Measurements from ENCODE around the gene LTC4S.

Gene LTC4S

DNA sequence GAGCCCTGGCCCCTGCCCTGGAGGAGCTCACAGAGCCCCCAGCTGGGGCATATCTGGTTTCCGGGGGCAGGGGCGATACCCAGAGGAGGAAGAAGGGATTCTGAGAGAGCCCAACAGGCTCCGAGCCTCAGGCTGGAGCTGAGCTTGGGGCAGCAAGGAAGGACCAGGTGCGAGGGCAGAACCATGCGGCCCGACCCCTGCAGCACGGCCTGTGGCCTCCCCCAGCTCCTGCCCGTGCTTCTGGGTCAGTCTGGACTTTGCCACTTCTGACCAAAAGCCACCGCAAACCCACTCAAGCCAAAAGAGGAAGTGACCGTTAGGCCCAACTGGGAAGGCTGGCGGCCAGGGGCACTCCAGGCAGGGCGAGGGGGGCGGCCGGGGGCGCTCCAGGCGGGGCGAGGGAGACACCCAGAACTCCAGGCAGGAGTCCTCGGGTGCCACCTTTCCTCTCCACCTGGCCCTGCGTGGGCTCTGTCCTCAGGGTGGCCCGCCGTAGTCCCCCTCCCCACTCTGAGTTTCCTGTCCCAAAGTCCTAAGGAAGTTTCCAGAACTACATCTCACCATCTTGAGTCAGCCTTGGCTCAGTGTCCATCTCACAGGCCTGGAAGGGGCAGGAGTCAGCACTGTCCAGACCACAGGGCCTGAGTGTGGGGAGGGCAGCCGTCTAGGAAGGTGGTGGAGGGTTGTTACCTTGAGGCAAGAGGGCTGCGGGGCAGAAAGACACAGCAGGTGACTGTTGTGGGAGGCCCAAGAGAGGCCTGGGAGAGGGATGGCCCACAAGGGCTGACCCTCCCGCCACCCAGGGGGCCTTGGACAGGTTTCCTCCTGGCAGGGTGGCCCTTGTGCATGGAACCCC lies 946 bp upstream of the LTC4S start:
- H3K27me3 ChIP-seq: no peaks in the 10 kb centered on the region
- H3K4me1 ChIP-seq: peaks cover 74% of the 10 kb centered on the region
- H4K20me1 ChIP-seq: peaks cover 35% of the 10 kb centered on the region
- TF ChIP-seq Cebpa-rat (IDR thresholded peaks at IDR 0.05): no peak
- peak overlapping the region; percentile 99 for H3K4me2 ChIP-seq
- 0 out of 2 replicates have a peak, but pooled peaks cover 7% of the 10 kb centered on the region for H3K9me3 ChIP-seq
- H3K9ac ChIP-seq: peak overlapping the region; percentile 79; the same call in 1 of the 2 replicates
- no peak overlapping the region for H3K4me3 ChIP-seq
- peak overlapping the region; percentile 74 for H3K27ac ChIP-seq
- peaks cover 13% of the 10 kb centered on the region for H3K36me3 ChIP-seq

DNA sequence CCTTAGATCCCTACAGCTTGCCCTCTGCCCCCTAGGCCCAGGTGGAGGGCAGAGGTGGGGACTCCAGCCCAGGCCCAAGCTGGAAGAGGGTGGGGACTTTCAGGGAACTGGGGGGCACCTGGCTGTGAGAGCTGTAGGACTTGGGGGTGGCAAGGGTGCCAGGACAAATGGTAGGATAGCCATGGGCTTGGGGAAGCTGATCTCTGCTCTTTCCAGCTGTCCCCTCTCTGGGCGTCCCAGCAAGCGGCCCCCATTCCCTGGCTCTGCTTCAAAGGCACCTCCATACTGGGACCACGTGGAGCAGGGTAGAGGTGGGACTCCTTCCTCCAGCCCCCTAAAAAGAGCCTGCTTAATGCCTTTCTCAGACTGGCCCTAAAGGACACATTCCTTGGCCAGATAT lies 385 bp downstream of the LTC4S start:
- Histone ChIP-seq H3K36me3 (peaks cover 22% of the 10 kb centered on the region), H3K27me3 (no peaks in the 10 kb centered on the region), H3K9ac (peak overlapping the region; percentile 79), H3K4me2 (peak overlapping the region; percentile 99), H3K4me3 (peak overlapping the region; percentile 69), H3K4me1 (peaks cover 63% of the 10 kb centered on the region), H3K27ac (peak overlapping the region; percentile 74), H3K9me3 (0 out of 2 replicates have a peak, but pooled peaks cover 4% of the 10 kb centered on the region), H4K20me1 (peaks cover 35% of the 10 kb centered on the region)
- TF ChIP-seq Cebpa-rat (IDR thresholded peaks at IDR 0.05): no peak

DNA sequence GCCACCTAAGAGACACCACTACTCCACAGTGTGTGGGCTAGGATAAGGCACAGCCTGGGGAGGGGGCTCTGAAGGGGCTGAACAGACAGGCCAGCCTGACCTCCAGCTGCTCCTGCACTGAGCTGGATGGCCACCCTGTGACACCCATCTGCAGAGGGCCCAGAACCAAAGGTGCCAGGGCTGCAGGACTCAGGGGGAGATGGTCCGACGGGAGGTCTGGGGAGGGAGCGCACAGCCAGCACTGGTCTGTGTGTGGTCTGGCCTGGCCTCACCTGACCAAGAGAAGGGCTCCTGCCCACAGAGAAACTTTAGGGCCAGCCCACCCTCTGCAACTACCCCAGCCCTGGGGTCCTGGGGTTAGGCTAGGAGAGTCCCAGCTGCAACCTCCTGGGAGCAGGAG lies 789 bp downstream of the LTC4S start:
- no peak for TF ChIP-seq Cebpa-rat (IDR thresholded peaks at IDR 0.05)
- H3K9ac ChIP-seq: peak overlapping the region; percentile 79
- H4K20me1 ChIP-seq: peaks cover 35% of the 10 kb centered on the region
- peaks cover 26% of the 10 kb centered on the region for H3K36me3 ChIP-seq
- peak overlapping the region; percentile 99 for H3K4me2 ChIP-seq
- no peaks in the 10 kb centered on the region for H3K27me3 ChIP-seq
- no peaks in the 10 kb centered on the region for H3K9me3 ChIP-seq
- peaks cover 63% of the 10 kb centered on the region for H3K4me1 ChIP-seq
- peak overlapping the region; percentile 69 for H3K4me3 ChIP-seq
- H3K27ac ChIP-seq: peak overlapping the region; percentile 74

DNA sequence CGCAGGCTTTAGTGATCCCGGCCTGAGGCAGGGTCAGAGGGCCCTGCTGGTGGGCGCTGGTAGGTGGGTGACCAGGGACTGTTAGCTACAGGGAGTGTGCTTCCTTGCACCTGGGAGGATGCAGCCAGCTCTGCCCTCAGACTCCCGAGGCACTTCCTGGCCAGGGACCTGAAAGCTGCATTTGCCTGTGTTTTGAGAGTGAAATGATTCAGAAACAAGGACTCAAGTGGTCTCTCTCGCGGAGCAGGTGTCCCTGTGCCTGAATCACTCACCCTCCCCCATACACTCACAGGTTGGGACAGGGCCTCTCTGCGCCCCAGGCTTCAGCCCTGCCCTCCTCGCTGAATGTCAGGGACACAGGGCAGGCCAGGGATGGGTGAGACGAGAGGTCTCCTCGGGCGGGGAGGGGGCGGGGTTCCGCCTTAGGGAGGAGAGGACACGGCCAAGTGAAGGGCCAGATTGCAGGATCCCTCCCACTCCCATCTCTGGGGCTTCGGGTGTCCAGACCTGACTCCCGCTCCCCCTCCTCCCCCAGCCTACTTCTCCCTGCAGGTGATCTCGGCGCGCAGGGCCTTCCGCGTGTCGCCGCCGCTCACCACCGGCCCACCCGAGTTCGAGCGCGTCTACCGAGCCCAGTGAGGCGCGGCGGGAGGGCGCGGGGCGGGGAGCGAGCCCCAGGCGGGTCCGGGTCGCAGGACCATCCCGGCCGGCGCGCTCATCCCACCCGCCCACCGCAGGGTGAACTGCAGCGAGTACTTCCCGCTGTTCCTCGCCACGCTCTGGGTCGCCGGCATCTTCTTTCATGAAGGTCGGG lies 1.5 kb downstream of the LTC4S start:
- H4K20me1 ChIP-seq: peaks cover 35% of the 10 kb centered on the region
- peak overlapping the region; percentile 81 for H3K27ac ChIP-seq
- no peaks in the 10 kb centered on the region for H3K9me3 ChIP-seq
- H3K9ac ChIP-seq: peak overlapping the region; percentile 79
- H3K27me3 ChIP-seq: no peaks in the 10 kb centered on the region
- H3K4me1 ChIP-seq: peaks cover 63% of the 10 kb centered on the region
- no peak for TF ChIP-seq Cebpa-rat (IDR thresholded peaks at IDR 0.05)
- peak overlapping the region; percentile 99 for H3K4me2 ChIP-seq
- peak overlapping the region; percentile 69 for H3K4me3 ChIP-seq
- H3K36me3 ChIP-seq: peaks cover 33% of the 10 kb centered on the region

DNA sequence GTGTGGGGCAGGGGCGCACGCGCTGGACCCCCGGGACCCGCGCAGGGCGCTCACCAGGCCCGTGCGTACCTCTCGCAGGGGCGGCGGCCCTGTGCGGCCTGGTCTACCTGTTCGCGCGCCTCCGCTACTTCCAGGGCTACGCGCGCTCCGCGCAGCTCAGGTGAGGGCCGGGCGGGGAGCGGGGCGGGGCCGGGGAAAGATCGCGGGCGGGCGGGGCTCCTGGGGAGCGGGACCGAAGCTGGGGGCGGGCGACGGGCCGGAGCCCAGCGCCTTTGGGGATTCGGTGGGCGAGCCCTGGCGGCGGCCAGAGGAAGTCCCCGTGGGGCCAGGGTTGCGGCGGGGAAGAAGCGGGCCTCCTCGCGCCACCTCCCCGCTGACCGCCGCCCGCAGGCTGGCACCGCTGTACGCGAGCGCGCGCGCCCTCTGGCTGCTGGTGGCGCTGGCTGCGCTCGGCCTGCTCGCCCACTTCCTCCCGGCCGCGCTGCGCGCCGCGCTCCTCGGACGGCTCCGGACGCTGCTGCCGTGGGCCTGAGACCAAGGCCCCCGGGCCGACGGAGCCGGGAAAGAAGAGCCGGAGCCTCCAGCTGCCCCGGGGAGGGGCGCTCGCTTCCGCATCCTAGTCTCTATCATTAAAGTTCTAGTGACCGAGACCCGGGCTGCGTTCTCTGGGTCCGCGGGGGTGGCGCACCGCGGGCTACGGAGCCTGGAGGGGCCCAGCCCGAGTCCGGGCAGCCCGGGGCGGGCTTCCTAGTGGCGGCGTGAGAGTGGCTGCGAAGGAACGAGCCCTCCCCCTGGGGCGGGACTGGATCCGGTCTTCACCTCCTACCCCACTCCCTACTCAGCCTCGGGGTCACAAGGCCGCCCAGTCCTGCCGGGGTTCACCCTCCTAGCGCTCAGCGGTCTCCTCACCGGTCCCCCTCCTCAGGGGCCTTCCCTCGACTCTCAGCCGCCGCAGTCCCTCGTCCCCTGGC lies 2.4 kb downstream of the LTC4S start:
- Histone ChIP-seq H3K27ac (peak overlapping the region; percentile 81), H4K20me1 (peaks cover 39% of the 10 kb centered on the region), H3K4me2 (peak overlapping the region; percentile 99), H3K9ac (peak overlapping the region; percentile 79), H3K27me3 (no peaks in the 10 kb centered on the region), H3K36me3 (peaks cover 42% of the 10 kb centered on the region), H3K4me3 (peak overlapping the region; percentile 69), H3K4me1 (peaks cover 61% of the 10 kb centered on the region), H3K9me3 (no peaks in the 10 kb centered on the region)
- TF ChIP-seq Cebpa-rat (IDR thresholded peaks at IDR 0.05): no peak

DNA sequence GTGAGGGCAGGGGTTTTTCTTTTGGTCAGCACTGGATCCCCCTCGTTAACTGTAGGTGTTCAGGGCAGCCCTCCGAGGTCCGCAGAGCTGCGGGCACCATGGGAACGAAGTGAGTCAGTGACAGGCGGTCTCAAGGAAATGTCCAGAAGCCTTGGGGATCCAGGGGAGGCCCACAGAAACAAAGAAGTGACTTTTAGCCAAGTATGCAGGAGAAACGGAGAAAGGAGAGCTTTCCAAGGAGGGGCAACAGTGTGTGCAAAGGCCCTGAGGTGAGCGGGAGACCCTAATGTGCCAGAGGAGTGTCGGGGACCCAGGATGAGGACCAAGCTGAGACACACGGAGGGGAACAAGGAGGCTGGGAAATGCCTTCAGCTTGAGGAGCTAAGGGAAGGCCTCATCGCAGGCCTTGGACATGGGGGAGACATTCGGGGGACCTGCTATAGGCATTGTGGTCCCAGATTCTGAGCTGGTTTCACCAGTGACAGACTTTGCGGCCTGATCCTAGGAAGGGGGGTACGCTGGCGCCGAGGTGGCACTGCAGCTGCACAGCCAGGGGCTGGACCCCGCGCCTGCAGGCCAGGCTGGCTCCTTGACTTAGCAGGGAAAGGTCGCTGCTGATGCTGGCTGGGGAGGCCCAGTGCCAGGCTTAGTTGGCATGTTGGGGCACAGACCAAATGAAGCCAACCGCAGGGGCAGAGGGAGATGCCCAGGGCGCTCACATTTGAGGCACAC lies 3.3 kb downstream of the LTC4S start:
- peaks cover 45% of the 10 kb centered on the region for H3K36me3 ChIP-seq
- TF ChIP-seq Cebpa-rat (IDR thresholded peaks at IDR 0.05): no peak
- H3K27me3 ChIP-seq: no peaks in the 10 kb centered on the region
- H3K4me2 ChIP-seq: peak overlapping the region; percentile 99
- no peaks in the 10 kb centered on the region for H3K9me3 ChIP-seq
- peak overlapping the region; percentile 81 for H3K27ac ChIP-seq
- peak overlapping the region; percentile 79 for H3K9ac ChIP-seq
- H4K20me1 ChIP-seq: peaks cover 38% of the 10 kb centered on the region
- peak overlapping the region; percentile 69 for H3K4me3 ChIP-seq
- peaks cover 60% of the 10 kb centered on the region for H3K4me1 ChIP-seq

DNA sequence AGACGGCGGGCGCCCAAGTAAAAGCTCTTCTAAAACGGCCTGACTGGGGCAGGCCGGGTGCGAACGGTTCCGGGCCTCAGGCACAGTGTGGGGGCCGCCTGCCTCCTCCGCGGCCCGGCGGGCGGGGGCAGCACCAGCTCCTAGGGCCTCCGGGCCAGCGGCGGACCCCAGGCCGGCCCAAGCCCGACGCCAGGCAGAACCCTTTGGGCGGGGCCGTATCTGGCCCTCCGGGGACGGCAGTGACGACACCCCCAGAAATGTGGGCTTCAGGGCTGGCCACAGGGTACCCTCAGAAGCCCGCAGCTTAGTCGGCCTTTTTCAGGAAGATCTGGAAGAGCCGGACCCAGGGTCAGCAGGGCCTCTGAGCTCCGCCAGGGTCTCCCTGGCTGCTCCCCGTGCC lies 4.0 kb downstream of the LTC4S start:
- no peak overlapping the region for H3K27ac ChIP-seq
- H3K4me2 ChIP-seq: no peak overlapping the region
- peaks cover 49% of the 10 kb centered on the region for H3K36me3 ChIP-seq
- H3K4me1 ChIP-seq: peaks cover 60% of the 10 kb centered on the region
- H3K4me3 ChIP-seq: no peak overlapping the region
- no peaks in the 10 kb centered on the region for H3K27me3 ChIP-seq
- no peaks in the 10 kb centered on the region for H3K9me3 ChIP-seq
- no peak for TF ChIP-seq Cebpa-rat (IDR thresholded peaks at IDR 0.05)
- H4K20me1 ChIP-seq: peaks cover 38% of the 10 kb centered on the region
- H3K9ac ChIP-seq: no peak overlapping the region

DNA sequence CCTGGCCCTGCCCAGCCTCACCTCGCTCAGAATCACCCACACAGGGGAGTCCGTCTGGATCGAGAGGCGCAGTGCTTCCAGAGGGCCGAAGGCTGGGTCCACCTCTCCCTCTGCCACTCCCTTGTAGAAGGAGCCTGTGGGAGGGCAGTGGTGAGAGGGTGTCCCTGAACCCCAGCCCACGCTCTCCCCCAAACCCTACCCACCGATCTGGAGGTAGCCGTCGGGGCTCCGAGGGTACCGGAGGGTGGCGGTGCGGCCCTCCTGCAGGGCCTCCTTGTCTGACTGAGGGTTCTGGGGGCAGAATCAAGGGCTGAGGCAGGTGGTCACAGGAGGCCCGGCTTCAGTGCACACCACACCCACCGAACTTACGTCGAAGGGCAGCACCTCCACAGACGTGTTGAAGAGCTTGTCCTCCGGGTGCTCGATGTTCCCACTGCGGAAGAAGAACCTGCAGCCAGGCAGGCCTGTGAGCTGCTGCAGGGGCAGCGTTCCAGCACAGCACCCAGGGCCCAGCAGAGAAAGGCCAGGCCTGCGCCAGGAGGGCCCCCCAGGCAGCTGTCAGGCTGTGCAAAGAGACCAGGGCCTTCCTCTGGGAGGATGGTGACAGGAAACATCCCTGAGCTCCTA lies 4.5 kb downstream of the LTC4S start:
- H3K9ac ChIP-seq: no peak overlapping the region
- peaks cover 43% of the 10 kb centered on the region for H4K20me1 ChIP-seq
- no peak overlapping the region for H3K4me3 ChIP-seq
- peaks cover 49% of the 10 kb centered on the region for H3K36me3 ChIP-seq
- TF ChIP-seq Cebpa-rat (IDR thresholded peaks at IDR 0.05): no peak
- H3K4me2 ChIP-seq: no peak overlapping the region
- no peaks in the 10 kb centered on the region for H3K27me3 ChIP-seq
- peaks cover 60% of the 10 kb centered on the region for H3K4me1 ChIP-seq
- H3K27ac ChIP-seq: no peak overlapping the region
- no peaks in the 10 kb centered on the region for H3K9me3 ChIP-seq

Measured in BLaER1 (cell line).